Keratinocyte (primary cell): ENCODE results near the gene TMEM18.

Experiments used
- EZH2 ChIP-seq: IDR thresholded peaks from one replicate; pipeline ENCODE4 v1.6.1; 2012; ENCODE audit warnings: inconsistent platforms, mild to moderate bottlenecking, low read length, moderate library complexity
- TF ChIP-seq, protein P1 (sequence below), 3 experiments: IDR thresholded peaks in 1 of 3; conservative IDR thresholded peaks in 1 of 3; optimal IDR thresholded peaks in 1 of 3; 2 replicates in 2 of 3; 3 replicates in 1 of 3; pipeline versions ENCODE3 to v1.5.1; 2011; ENCODE audit warnings: low read length in 3 of 3, mild to moderate bottlenecking in 3 of 3, moderate library complexity in 2 of 3, control low read depth in 1 of 3, inconsistent platforms in 1 of 3; ENCODE audit not compliant: insufficient read depth in 2 of 3; ENCODE audit errors: extremely low read depth in 1 of 3

DNA sequence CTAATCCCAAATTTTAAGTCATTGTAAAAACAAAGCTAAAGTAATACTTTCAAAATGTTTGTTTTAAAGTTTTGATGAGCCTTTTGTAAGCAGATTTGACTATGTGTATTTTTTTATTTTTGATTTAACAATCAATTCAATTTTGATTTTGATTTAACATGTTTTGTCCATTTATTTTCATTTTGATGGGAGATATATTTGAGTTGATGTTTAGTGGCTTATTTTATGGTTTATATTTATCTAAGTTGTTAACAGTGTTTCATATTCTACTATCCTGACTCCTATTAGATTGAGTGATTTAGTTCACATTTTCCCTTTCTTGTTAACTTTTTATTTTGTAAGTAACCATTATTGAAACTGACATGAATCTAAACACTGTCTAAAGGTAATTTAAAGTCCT lies 44.7 kb downstream of the TMEM18 start:
- TF ChIP-seq, protein P1, sequence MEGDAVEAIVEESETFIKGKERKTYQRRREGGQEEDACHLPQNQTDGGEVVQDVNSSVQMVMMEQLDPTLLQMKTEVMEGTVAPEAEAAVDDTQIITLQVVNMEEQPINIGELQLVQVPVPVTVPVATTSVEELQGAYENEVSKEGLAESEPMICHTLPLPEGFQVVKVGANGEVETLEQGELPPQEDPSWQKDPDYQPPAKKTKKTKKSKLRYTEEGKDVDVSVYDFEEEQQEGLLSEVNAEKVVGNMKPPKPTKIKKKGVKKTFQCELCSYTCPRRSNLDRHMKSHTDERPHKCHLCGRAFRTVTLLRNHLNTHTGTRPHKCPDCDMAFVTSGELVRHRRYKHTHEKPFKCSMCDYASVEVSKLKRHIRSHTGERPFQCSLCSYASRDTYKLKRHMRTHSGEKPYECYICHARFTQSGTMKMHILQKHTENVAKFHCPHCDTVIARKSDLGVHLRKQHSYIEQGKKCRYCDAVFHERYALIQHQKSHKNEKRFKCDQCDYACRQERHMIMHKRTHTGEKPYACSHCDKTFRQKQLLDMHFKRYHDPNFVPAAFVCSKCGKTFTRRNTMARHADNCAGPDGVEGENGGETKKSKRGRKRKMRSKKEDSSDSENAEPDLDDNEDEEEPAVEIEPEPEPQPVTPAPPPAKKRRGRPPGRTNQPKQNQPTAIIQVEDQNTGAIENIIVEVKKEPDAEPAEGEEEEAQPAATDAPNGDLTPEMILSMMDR (optimal IDR thresholded peaks at IDR 0.05 in 1 of 3, IDR thresholded peaks at IDR 0.05 in 1 of 3, conservative IDR thresholded peaks at IDR 0.05 in 1 of 3; ENCODE audit: extremely low read depth in 1 of 3, insufficient read depth in 2 of 3, low read length in 3 of 3): no peak
- no peak for TF ChIP-seq EZH2
